GM12891 (cell line): Measurements from ENCODE around the gene MLLT6.

Experiments used
- PAX5 ChIP-seq: IDR thresholded peaks from 2 replicates; pipeline ENCODE4 v1.6.1; 2011; ENCODE audit warnings: low read length, moderate library complexity, mild to moderate bottlenecking; ENCODE audit not compliant: insufficient read depth, severe bottlenecking
- POLR2A ChIP-seq: IDR thresholded peaks from 2 replicates; pipeline ENCODE4 v1.6.1; 2011; ENCODE audit warnings: low read depth, low read length, control low read depth
- POLR2AphosphoS5 ChIP-seq: IDR thresholded peaks from 2 replicates; pipeline ENCODE4 v1.6.1; 2011; ENCODE audit warnings: low read depth, low read length, control low read depth
- POU2F2 ChIP-seq: IDR thresholded peaks from 2 replicates; pipeline ENCODE4 v1.6.1; 2011; ENCODE audit warnings: low read depth, mild to moderate bottlenecking, control low read depth, low read length, moderate library complexity
- SPI1 ChIP-seq: IDR thresholded peaks from 2 replicates; pipeline ENCODE4 v1.6.1; 2011; ENCODE audit warnings: low read depth, low read length, control low read depth
- TAF1 ChIP-seq: IDR thresholded peaks from 2 replicates; pipeline ENCODE4 v1.6.1; 2011; ENCODE audit warnings: low read depth, low read length, control low read depth

DNA sequence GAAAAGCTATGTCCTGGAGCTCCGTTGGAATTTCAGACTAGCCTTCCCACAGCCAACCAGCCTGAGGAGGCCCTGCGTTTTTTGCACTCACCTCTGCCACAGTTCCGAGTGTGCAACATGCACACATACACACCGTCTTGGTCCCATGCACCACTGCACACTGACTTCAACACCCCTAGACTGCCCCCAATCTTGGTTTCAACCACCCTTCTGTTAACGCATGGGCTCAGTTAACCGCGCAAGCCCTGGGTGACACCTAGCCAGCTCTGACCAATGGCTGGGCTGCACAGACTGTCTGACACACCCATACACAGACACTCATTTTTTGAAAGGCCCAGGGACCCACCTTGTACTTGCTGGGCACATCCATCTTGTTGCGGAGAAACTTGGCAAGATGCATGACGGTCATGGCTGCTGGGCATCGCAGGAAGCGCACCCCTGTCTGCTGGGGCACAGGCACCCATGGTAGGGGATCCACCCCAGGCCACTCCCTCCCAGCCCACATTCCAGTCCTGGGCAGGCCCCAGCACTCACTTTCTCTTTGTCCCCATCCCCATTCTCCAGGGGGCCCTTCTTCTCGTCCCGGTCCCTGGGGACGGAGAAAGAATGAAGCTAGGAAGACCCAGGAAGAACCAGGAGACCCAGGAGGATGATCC, 33.1 kb downstream of the MLLT6 start:
- TF ChIP-seq POLR2A (no peak), POU2F2 (no peak), TAF1 (no peak), SPI1 (no peak), POLR2AphosphoS5 (no peak), PAX5 (peak; percentile 81)
